Glomerular endothelial cell (primary cell): ENCODE results near the gene ARHGAP33. TPM values are rescaled to one million over a fixed set of nuclear protein-coding genes. Genes with fewer than 3 reads are reported as not detected.

ENCODE experiments used
- DNase-seq: peaks from one replicate; pipeline ENCODE4 v3.0.0-alpha.2; 2011; ENCODE audit warnings: low read depth, low spot score; ENCODE audit errors: extremely low read depth
- total RNA-seq: library from RNA; depleted of rRNA; stranded (reverse); fragments of >200 nt; gene quantifications from 2 replicates; pipeline ENCODE4 v1.2.3, GENCODE V29; 2015

ARHGAP33 gene
- total RNA-seq, 1 donor from 2014 or later, result 5.0 TPM

DNA sequence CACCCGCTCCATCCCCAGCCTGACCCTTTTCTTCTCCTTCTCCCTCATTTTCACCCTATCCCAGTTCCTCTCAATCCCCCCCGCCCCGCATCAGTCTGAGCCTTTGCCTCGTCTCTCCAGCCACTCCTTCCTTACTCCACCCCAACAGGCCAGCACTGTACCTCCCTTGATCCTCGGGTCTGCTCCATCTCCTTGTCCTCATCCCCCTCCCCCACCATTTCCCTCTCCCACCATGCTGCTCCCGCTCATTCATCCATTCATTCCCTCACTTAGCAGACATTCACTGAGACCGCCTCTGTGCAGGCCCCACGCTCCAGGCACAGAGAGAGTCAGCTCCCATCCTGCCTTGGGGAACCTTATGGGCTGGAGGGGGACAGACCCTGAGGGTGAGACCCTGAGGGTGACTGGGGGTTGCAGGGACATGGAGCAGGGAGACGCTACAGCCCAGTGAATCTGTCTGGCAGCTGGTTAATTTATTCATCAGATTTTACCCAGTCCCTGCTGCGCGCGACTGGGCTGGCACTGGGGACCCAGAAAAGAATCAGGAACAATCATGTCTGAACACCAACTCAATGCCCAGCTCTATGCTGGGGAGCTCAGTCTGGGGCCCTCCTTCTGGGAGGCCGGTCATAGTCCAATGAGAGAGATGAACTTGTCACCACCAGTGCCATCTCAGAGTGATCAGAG, 881 bp downstream of the ARHGAP33 start:
- no peak for DNase-seq

DNA sequence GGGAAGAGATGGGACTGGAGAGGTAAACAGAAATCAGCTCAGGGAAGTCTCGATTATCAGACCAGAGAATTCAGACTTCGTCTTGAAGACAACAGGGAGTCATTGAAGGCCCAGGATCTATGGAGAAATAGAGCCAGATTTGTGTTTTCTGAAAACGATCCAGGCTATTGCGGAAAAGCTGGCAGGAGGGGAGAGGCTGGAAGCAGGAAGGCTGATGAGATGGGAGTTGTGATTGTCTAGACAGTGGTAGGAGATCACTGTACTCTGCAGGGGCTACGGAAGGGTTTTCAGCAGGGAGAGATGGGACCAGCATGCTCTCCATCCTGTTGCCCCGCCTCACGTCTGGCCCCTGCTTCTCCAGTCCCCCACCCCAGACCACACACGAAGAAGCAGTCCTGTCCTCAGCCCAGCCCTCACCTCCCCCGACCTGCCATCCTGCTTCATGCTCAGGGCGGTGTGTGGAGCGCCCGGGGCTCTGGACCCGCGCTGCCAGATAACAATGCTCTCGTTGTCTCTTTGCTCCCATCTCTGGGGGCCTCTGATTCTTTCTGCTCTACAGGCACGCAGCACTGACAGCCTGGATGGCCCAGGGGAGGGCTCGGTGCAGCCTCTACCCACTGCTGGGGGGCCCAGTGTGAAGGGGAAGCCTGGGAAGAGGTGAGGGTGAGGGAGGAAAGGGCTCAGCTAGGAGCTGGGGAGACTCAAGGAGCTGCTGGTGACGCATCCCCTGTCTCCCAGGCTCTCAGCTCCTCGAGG, 1.9 kb downstream of the ARHGAP33 start:
- DNase-seq, result no peak

DNA sequence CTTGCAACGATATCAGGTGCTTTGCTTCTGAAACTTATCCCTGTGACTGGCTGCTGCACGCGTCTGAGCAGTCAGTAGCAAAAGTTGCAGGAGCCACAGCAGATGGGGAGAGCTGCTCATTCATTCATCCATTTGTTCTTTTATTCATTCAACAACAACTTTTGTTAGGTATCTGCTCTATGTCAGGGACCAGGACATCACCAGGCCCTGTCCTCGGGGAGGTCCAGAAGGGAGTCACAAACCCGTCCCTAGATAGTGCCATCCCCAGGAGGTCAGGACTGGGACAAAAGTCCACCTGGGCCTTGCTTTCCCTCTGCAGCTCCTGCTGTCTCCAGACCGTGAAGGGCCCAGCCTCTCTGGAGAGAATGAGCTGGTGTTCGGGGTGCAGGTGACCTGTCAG, 2.6 kb downstream of the ARHGAP33 start:
- DNase-seq, result no peak

DNA sequence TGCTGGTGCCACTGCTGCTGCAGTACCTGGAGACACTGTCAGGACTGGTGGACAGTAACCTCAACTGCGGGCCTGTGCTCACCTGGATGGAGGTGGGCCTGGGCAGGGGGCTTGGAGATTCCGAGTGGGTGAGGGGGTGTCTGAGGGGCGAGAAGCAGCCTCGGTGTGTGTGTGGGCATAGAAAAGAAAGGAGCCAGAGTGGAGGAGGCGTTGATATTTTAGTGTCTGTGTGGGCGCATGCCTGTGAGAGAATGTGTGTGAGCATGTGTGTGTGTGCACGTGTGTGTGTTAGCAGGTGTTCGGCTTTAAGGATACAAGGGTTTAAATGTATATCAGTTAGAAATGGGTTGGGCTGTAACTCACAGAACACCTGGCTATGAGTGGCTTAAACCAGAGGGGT, 3.7 kb downstream of the ARHGAP33 start:
- no peak for DNase-seq

DNA sequence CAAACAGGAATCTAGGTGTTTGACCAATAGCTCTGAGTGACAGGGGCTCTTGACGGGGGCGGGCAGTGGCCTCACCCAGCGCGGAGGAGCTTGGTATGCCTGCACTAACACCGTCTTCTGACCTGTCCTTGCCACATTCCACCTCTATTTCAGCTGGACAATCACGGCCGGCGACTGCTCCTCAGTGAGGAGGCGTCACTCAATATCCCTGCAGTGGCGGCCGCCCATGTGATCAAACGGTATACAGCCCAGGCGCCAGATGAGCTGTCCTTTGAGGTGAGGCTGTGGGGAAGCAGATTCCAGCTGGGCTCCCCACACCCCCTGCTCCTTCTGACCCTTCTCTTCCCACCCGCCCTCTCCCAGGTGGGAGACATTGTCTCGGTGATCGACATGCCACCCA, 4.7 kb downstream of the ARHGAP33 start:
- DNase-seq, result no peak

DNA sequence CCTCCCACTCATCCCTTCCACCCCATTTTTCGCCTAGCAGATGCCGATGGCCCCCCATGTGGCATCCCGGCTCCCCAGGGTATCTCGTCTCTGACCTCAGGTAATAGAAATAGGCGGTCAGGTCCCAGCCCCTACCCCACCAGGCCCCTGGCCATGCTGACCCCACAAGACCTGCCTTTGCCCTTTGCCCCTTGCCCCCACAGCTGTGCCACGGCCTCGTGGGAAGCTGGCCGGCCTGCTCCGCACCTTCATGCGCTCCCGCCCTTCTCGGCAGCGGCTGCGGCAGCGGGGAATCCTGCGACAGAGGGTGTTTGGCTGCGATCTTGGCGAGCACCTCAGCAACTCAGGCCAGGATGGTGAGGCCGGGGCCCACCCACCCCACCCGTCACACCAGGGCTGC, 5.4 kb downstream of the ARHGAP33 start:
- no peak for DNase-seq

DNA sequence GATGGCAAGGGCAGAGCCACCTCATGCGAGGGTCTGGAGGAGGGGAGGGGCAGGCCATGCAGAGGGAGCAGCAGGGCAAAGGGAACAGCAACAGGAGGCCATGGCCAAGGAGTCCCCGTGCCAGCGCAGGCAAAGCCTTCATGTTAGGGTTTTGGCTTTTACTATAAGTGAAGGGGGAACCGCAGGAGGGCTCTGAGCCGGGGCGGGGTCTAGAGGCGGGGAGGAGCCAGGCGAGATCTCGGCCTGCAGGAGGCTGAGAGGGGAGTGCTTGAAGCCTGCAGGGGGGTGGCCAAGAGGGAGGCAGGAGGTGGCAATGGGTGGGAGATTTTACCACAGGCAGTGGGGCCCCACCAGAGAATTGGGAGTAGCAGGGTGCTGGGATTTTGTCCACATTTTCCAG, 6.3 kb downstream of the ARHGAP33 start:
- no peak for DNase-seq

DNA sequence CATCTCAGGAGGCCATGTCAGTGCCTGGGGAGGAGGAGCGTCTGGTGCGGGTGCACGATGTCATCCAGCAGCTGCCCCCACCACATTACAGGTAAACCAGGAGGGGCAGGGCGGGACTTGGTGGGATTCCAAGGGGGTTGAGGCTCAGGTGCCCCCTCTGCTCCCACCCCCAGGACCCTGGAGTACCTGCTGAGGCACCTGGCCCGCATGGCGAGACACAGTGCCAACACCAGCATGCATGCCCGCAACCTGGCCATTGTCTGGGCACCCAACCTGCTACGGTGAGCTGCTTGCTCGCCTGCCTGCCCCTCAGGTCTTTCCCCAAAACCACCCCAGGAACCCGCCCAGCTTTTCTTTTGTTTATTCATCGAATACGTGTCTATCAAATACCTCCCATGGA, 7.2 kb downstream of the ARHGAP33 start:
- no peak for DNase-seq

DNA sequence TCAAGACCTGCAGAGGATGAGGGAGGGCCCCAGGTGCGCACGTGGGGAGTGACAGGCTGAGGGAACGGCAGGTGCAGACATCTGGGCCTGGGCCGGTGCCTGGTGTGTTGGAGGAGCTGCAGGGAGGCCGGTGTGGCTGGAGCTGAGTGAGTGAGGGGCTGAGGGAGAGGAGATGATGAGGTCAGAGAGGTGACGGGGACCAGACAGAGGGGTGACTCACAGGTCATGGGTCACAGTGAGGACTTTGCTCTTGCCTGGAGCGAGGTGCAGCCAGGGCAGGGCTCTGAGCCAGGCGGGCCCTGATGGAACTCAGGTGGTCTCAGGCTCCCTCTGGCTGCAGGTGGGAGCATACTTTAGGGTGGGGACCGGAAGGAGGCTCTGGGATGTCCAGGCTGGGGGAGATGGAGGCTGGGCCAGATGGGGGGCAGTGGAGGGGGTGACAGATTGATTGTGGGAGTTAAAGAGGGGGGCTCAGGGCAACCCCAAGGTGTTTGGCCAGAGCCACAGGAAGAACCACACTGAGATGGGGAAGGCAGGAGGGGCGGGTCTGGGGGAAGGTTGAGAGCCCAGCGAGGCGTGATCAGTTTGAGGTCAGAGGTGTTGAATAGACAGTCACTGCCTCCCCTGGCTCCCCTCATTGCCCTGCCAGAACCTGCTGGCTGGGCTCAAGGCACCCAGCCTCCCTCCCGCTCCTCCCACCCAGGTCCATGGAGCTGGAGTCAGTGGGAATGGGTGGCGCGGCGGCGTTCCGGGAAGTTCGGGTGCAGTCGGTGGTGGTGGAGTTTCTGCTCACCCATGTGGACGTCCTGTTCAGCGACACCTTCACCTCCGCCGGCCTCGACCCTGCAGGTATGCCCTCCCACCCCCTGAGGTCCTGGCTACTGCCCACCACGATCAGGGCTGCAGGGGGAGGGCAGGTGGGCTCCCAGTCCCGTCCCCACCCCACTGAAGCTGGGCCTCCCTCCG, 8.4 kb downstream of the ARHGAP33 start:
- no peak for DNase-seq

DNA sequence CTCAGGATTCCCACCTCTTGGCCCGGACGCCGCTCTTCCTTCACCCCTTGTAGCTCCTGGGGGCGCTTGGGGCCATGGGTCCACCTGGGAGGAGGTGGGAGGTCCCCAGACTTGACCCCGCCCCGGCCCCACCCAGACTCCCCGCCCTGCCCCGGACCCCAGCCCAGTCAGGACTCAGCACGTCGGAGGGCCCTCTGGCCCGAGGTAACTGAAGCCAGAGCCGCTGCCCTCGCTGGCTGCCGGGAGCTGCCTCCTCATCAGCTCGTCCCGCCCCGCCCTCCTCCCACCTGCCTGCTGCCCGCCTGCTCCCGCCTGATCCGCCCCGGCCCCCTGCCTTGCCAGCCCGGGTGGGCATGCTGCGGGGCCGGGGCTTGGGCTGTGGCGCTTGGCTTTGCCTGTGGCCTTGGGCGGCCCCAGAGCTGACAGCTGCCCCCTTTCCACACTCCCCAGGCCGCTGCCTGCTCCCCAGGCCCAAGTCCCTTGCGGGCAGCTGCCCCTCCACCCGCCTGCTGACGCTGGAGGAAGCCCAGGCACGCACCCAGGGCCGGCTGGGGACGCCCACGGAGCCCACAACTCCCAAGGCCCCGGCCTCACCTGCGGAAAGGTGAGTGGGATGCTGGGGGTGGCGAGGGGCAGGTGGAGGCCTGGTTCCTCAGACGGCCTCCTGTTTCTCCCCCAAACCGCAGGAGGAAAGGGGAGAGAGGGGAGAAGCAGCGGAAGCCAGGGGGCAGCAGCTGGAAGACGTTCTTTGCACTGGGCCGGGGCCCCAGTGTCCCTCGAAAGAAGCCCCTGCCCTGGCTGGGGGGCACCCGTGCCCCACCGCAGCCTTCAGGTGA, 9.4 kb downstream of the ARHGAP33 start:
- no peak for DNase-seq

DNA sequence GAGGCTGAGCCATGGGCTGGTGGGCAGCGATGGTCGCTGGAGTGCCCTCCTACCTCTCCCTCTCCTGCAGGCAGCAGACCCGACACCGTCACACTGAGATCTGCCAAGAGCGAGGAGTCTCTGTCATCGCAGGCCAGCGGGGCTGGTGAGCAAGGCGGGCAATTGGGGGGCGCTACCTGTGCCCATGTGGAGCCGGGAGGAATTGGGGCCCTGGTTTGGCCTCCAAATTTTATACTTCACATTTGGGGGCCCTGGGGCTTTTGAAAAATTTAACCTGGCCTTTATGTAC, 9.9 kb downstream of the ARHGAP33 start:
- DNase-seq, result no peak

DNA sequence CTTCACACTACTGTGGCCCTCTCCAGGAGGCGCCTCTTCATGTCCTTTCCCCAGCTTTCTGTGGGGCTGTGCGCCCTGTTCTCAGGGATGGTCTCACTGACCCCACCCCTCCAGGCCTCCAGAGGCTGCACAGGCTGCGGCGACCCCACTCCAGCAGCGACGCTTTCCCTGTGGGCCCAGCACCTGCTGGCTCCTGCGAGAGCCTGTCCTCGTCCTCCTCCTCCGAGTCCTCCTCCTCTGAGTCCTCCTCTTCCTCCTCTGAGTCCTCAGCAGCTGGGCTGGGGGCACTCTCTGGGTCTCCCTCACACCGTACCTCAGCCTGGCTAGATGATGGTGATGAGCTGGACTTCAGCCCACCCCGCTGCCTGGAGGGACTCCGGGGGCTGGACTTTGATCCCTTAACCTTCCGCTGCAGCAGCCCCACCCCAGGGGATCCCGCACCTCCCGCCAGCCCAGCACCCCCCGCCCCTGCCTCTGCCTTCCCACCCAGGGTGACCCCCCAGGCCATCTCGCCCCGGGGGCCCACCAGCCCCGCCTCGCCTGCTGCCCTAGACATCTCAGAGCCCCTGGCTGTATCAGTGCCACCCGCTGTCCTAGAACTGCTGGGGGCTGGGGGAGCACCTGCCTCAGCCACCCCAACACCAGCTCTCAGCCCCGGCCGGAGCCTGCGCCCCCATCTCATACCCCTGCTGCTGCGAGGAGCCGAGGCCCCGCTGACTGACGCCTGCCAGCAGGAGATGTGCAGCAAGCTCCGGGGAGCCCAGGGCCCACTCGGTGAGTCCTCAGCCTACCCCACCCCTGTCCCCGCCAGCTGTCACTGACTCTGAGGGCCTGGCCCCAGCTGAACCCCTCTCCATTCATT, 11.2 kb downstream of the ARHGAP33 start:
- DNase-seq, result no peak

DNA sequence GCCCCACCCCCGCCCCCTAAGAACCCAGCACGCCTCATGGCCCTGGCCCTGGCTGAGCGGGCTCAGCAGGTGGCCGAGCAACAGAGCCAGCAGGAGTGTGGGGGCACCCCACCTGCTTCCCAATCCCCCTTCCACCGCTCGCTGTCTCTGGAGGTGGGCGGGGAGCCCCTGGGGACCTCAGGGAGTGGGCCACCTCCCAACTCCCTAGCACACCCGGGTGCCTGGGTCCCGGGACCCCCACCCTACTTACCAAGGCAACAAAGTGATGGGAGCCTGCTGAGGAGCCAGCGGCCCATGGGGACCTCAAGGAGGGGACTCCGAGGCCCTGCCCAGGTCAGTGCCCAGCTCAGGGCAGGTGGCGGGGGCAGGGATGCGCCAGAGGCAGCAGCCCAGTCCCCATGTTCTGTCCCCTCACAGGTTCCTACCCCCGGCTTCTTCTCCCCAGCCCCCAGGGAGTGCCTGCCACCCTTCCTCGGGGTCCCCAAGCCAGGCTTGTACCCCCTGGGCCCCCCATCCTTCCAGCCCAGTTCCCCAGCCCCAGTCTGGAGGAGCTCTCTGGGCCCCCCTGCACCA, 11.9 kb downstream of the ARHGAP33 start:
- no peak for DNase-seq

DNA sequence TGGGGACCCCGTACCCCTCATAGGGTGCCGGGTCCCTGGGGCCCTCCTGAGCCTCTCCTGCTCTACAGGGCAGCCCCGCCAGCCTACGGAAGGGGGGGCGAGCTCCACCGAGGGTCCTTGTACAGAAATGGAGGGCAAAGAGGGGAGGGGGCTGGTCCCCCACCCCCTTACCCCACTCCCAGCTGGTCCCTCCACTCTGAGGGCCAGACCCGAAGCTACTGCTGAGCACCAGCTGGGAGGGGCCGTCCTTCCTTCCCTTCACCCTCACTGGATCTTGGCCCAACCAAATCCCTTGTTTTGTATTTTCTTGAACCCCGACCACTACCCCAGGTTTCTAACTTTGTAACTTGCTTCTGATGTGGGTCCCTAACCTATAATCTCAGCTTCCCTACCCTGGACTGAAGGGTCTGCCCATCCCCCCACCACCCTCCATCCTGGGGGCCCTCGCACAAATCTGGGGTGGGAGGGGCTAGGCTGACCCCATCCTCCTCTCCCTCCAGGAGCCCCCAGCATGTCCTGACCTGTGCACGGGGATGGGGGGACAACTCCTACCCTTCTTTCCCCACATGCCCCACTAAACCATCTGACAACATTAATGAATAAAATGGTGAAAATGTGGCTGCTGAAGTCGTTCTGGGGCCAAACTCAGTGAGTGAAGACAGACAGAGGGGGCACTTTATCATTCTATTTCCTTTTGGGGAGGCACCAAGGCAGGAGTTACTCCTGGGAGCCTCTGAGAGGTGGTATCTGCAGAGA, 13.0 kb downstream of the ARHGAP33 start:
- DNase-seq, result no peak

DNA sequence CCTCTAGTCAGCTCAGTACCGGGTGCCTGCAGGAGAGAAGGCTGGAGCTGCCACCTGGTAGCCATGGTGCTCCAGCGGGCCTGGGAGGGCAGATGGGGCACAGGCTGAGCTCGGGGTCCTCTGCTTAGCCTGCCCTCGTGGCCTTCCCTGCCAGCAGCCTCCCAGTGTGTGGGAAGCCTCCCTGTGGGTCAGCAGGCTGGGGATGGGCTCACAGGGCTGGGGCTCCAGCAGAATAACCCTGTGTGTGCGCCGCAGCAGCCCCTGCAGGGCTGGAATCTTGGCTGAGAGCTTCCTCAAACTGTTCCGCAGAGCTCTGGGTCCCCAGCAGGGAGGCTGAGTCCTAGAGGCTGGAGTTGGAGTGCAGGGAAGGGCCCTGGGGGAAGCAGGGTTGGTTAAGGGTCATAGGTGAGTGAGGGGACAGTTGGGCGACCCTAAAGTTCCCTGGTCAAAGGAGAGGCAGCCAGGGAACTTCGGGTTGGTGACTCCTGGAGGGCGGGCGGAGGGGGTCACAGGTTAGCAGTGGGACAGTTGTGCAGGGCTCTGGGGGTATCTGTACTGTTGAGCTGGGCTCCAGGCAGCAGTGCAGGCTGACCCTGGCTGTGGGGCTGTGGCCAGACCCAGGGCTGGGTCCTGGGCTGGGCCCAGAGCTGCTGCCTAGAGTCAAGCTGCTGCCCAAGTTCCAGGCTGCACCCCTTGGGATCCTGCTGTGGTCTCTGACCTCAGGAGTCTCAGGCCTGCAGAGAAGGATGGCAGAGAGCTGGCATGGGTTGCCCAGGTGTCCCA, 14.0 kb downstream of the ARHGAP33 start:
- no peak for DNase-seq

DNA sequence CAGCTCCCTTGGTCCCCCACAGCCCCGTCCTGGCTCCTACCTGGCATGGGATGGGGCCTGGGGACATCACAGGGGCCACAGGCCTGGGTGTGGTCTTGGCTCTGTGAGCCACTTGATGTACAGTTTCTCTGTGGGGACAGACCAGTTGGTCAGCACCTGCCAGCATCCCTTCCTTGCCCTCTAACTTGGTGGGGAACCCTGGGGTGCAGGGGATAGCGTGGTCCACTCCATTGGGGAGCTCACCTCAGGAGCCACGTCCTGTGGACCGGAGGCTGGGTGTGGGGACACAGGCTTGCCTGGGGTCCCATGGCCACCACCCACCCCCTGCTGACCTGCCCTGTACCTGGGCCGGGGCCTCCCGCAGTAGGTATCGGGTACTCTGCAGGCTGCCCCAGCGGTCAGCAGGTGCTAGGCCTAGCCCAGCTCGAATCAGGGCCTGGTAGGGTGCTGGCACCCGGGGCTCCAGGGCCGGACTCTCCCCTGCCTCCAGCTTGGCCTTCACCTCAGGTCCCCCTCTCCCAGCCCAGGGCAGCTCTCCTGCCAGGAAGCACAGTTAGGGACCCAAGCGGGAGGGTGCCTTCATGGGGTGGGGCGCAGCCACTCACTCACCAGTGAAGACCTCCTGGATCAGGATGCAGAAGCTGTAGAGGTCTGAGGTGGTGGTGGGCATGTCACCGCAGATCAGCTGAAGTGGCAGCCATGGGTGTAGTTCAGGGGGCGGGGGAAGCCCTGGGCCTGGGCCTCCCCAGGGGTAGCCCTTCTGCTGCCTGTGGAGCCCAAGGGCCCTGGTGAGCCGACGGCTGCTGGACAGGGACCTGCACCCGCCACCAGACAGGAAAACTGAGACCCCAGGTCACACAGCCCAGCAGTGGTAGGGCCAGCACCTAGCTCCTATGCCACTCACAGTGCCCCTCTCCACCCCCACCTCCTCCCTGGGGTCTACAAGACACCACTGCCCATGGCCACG, 14.9 kb downstream of the ARHGAP33 start:
- DNase-seq, result no peak
